Vagina (tissue), 2 donors: ENCODE results near the gene SNAP29. TPM values are rescaled to one million over a fixed set of nuclear protein-coding genes. Genes with fewer than 3 reads are reported as not detected.
"Not testable (repeated sequence)": the region's sequence is repeated elsewhere in the genome, so short reads cannot be mapped to it uniquely, and the experiment has no call there.

Experiments
- DNase-seq, 2 donors: peaks; one replicate each; pipeline ENCODE4 v3.0.0-alpha.2; 2017; ENCODE audit errors: extremely low spot score in 2 of 2
- H3K27ac ChIP-seq: fragments of 200-600 bp; sonication (generic); one replicate; pipeline ENCODE4 v1.5.1; 2019
- H3K27me3 ChIP-seq: fragments of 200-600 bp; sonication (generic); one replicate; pipeline ENCODE4 v1.5.1; 2019
- H3K36me3 ChIP-seq, 2 donors: fragments of 200-600 bp; sonication (generic); one replicate each; pipeline ENCODE4 v1.5.1; 2017 to 2019
- H3K4me1 ChIP-seq: fragments of 200-600 bp; sonication (generic); one replicate; pipeline ENCODE4 v1.5.1; 2019
- H3K4me3 ChIP-seq, 2 donors: fragments of 200-600 bp; sonication (generic); 1 replicate in 1 of 2; 2 replicates in 1 of 2; pipeline ENCODE4 v1.5.1; 2016 to 2019
- H3K9me3 ChIP-seq: fragments of 200-600 bp; sonication (generic); one replicate; pipeline ENCODE4 v1.5.1; 2019
- POLR2A ChIP-seq, 2 donors: fragments of 450-650 bp; IDR thresholded peaks; one replicate each; pipeline ENCODE4 v1.6.1; 2017; ENCODE audit warnings: antibody characterized with exemption in 2 of 2, mild to moderate bottlenecking in 2 of 2, moderate library complexity in 2 of 2
- POLR2AphosphoS5 ChIP-seq, 2 donors: sonication (generic); formaldehyde crosslinking; IDR thresholded peaks; one replicate each; pipeline ENCODE4 v1.9.0; 2017; ENCODE audit warnings: antibody characterized with exemption in 2 of 2, mild to moderate bottlenecking in 2 of 2, low read depth in 1 of 2; ENCODE audit not compliant: insufficient read depth in 1 of 2
- intact Hi-C: fragments of 100-400 bp; cut with DNase I; formaldehyde crosslinking; loops from one replicate; pipeline ENCODE4 v1.15.1; 2023
- total RNA-seq: library from RNA; depleted of rRNA; stranded (reverse); fragments of >200 nt; gene quantifications from one replicate; pipeline ENCODE4 v1.2.3, GENCODE V29; 2016
- TF ChIP-seq, protein P1 (sequence below), 3 experiments: fragments of 450-650 bp in 2 of 3; fragments of 200-600 bp in 1 of 3; sonication (generic) in 1 of 3; IDR thresholded peaks; one replicate each; pipeline ENCODE4 v1.5.1; 2017 to 2019; ENCODE audit warnings: antibody characterized with exemption in 3 of 3, mild to moderate bottlenecking in 2 of 3, moderate library complexity in 2 of 3

Gene SNAP29
- total RNA-seq, 1 donor from 2014 or later, result 18.9 TPM

DNA sequence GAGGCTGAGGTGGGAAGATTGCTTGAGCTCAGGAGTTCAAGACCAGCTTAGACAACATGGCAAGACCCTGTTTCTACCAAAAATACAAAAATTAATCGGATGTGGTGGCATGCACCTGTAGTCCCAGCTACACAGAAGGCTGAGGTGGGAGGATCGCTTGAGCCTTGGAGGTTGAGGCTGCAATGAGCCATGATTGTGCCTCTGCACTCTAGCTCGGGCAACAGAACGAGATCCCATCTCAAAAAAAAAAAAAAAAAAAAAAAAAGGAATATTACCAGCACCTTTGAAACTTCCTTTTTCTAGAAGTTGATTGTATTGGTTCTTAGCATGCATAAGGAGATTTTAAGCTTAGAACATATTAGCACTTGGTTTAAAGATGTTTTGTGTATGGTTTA, 69.8 kb downstream of the SNAP29 start:
- no peak overlapping the region for H3K27ac ChIP-seq
- DNase-seq, result no peak
- H3K27me3 ChIP-seq, result no peaks in the 10 kb centered on the region
- TF ChIP-seq POLR2AphosphoS5 (IDR thresholded peaks at IDR 0.05; ENCODE audit: insufficient read depth in 1 of 2, low read depth in 1 of 2), result no peak
- TF ChIP-seq POLR2A (IDR thresholded peaks at IDR 0.05), result no peak
- TF ChIP-seq, protein P1, sequence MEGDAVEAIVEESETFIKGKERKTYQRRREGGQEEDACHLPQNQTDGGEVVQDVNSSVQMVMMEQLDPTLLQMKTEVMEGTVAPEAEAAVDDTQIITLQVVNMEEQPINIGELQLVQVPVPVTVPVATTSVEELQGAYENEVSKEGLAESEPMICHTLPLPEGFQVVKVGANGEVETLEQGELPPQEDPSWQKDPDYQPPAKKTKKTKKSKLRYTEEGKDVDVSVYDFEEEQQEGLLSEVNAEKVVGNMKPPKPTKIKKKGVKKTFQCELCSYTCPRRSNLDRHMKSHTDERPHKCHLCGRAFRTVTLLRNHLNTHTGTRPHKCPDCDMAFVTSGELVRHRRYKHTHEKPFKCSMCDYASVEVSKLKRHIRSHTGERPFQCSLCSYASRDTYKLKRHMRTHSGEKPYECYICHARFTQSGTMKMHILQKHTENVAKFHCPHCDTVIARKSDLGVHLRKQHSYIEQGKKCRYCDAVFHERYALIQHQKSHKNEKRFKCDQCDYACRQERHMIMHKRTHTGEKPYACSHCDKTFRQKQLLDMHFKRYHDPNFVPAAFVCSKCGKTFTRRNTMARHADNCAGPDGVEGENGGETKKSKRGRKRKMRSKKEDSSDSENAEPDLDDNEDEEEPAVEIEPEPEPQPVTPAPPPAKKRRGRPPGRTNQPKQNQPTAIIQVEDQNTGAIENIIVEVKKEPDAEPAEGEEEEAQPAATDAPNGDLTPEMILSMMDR (IDR thresholded peaks at IDR 0.05), result no peak
- no peak overlapping the region for H3K4me3 ChIP-seq
- no peaks in the 10 kb centered on the region for H3K9me3 ChIP-seq
- peaks cover 63% of the 10 kb centered on the region for H3K4me1 ChIP-seq
- no peaks in the 10 kb centered on the region for H3K36me3 ChIP-seq
- intact Hi-C loops, result no loop called here

DNA sequence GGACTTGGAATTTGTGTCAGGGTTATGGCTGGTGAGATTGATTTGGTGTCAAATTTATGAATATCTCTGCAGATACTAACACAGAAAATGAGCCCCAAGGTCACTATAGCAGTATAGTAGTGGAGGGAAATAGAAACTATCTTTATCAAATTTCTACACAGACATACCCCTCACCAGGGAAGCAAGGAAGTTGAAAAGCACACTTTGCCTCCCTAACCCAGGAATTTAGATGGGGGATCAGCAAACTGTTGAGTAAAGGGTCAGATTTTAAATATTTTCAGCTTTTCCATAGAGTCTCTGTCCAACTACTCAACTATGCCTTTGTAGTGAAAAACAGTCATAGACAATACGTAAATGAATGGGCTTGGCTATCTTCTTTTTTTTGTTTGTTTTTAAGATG, 71.2 kb downstream of the SNAP29 start:
- TF ChIP-seq POLR2AphosphoS5 (IDR thresholded peaks at IDR 0.05; ENCODE audit: insufficient read depth in 1 of 2, low read depth in 1 of 2) (no peak), POLR2A (IDR thresholded peaks at IDR 0.05) (no peak)
- TF ChIP-seq, protein P1 (IDR thresholded peaks at IDR 0.05), result no peak
- Histone ChIP-seq H3K4me3 (no peak overlapping the region), H3K27ac (no peak overlapping the region), H3K36me3 (peaks cover 4 to 12% of the 10 kb centered on the region in 2 donors), H3K27me3 (no peaks in the 10 kb centered on the region), H3K4me1 (peaks cover 64% of the 10 kb centered on the region), H3K9me3 (no peaks in the 10 kb centered on the region)
- intact Hi-C loops, result no loop called here
- no peak for DNase-seq

DNA sequence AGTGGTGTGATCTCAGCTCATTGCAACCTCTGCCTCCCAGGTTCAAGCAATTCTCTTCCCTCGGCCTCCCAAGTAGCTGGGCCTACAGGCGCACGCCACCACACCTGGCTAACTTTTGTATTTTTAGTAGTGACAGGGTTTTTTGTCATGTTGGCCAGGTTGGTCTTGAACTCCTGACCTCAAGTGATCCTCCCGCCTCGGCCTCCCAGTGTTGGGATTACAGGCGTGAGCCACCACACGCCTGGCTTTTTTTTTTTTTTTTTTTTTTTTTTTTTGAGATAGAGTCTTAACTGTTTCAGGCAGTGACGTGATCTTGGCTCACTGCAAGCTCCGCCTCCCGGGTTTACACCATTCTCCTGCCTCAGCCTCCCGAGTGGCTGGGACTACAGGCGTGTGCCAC, 71.6 kb downstream of the SNAP29 start:
- intact Hi-C loops, H3K27ac ChIP-seq, H3K27me3 ChIP-seq, H3K4me3 ChIP-seq, DNase-seq, H3K9me3 ChIP-seq: not testable (repeated sequence)
- Histone ChIP-seq H3K4me1 (peaks cover 65% of the 10 kb centered on the region), H3K36me3 (peaks cover 4 to 15% of the 10 kb centered on the region in 2 donors)

DNA sequence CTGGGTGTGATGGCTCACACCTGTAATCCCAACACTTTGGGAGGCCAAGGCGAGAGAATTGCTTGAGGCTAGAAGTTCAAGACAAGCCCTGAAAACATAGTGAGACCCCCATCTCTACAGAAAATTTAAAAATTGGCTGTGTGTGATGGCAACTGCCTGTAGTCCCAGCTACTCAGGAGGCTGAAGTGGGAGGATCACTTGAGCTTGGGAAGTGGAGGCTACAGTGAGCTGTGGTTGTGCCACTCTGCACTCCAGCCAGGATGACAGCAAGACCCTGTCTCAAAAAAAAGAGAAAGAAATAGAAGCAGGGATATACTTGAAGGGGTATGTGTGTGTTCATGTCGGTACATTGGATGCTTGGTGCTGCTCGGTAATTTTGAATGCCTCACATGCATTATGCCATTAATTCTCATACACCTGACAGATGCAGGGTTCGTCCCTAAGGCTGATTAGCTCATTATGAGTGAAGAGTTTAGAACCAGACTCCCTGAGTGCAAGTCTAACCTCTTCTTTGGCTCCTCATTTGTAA, 72.4 kb downstream of the SNAP29 start:
- intact Hi-C loops, result no loop called here
- Histone ChIP-seq H3K9me3 (no peaks in the 10 kb centered on the region), H3K27ac (no peak overlapping the region), H3K4me3 (no peak overlapping the region), H3K4me1 (peaks cover 64% of the 10 kb centered on the region), H3K36me3 (peaks cover 4 to 15% of the 10 kb centered on the region in 2 donors), H3K27me3 (no peaks in the 10 kb centered on the region)
- DNase-seq, result no peak
- TF ChIP-seq POLR2A (IDR thresholded peaks at IDR 0.05) (no peak), POLR2AphosphoS5 (IDR thresholded peaks at IDR 0.05; ENCODE audit: insufficient read depth in 1 of 2, low read depth in 1 of 2) (no peak)
- TF ChIP-seq, protein P1 (IDR thresholded peaks at IDR 0.05), result no peak

DNA sequence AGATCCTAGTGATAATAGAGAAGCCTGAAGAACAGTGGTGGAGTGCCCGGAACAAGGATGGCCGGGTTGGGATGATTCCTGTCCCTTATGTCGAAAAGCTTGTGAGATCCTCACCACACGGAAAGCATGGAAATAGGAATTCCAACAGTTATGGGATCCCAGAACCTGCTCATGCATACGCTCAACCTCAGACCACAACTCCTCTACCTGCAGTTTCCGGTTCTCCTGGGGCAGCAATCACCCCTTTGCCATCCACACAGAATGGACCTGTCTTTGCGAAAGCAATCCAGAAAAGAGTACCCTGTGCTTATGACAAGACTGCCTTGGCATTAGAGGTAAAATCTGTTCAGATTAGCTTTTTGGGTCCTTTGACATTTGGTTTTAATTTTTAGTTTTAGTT, 75.1 kb downstream of the SNAP29 start:
- Histone ChIP-seq H3K4me1 (peaks cover 67% of the 10 kb centered on the region), H3K27me3 (no peaks in the 10 kb centered on the region), H3K4me3 (no peak overlapping the region), H3K36me3 (peaks cover 4 to 19% of the 10 kb centered on the region in 2 donors), H3K27ac (no peak overlapping the region), H3K9me3 (no peaks in the 10 kb centered on the region)
- DNase-seq, result no peak
- no peak for TF ChIP-seq POLR2AphosphoS5 (IDR thresholded peaks at IDR 0.05; ENCODE audit: insufficient read depth in 1 of 2, low read depth in 1 of 2)
- TF ChIP-seq, protein P1 (IDR thresholded peaks at IDR 0.05), result no peak
- TF ChIP-seq POLR2A (IDR thresholded peaks at IDR 0.05), result no peak
- intact Hi-C loops, result no loop called here

DNA sequence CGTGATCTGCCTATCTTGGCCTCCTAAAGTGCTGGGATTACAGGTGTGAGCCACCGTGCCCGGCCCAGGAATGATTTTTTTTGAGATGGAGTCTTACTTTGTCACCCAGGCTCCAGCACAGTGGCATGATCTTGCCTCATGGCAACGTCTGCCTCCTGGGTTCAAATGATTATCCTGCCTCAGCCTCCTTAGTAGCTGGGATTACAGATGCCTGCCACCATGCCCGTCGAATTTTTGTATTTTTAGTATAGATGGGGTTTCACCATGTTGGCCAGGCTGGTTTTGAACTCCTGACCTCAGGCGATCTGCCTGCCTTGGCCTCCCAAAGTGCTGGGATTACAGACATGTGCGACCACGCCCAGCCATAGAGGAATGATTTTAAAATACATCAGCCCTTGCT, 76.2 kb downstream of the SNAP29 start:
- Histone ChIP-seq H3K4me1 (peaks cover 74% of the 10 kb centered on the region), H3K36me3 (peaks cover 4 to 19% of the 10 kb centered on the region in 2 donors)
- H3K4me3 ChIP-seq, DNase-seq, H3K9me3 ChIP-seq, H3K27ac ChIP-seq, intact Hi-C loops, H3K27me3 ChIP-seq: not testable (repeated sequence)

DNA sequence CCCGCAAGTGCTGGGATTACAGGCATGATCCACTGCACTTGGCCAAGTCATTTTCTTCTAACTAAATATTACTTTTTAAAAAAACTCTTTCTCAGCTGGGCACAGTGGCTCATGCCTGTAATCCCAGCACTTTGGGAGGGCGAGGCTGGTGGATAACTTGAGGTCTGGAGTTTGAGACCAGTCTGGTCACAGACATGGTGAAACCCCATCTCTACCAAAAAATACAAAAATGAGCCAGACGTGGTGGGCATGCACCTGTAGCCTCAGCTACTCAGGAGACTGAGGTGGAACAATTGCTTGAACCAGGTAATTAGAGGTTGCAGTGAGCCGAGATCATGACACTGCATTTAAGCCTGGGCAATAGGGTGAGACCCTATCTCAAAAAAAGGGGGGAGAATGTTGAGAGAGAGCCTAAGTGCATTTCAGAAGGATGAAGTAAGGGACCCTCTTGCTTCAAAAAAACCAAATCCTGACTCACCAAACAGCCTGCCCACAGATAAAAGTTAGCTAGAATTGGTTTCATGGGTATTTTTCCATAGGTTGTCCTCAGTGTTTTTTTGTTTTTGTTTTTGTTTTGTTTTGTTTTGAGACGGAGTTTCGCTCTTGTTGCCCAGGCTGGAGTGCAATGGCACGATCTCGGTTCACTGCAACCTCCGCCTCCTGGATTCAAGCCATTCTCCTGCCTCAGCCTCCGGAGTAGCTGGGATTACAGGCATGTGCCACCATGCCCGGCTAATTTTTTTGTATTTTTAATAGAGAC, 77.2 kb downstream of the SNAP29 start:
- DNase-seq, H3K9me3 ChIP-seq, H3K27ac ChIP-seq, H3K4me3 ChIP-seq, H3K27me3 ChIP-seq, intact Hi-C loops: not testable (repeated sequence)
- Histone ChIP-seq H3K4me1 (peaks cover 80% of the 10 kb centered on the region), H3K36me3 (peaks cover 4 to 19% of the 10 kb centered on the region in 2 donors)
